GM19463 (cell line): ENCODE results near the gene PTPRN2.
"Not testable (repeated sequence)": the region's sequence is repeated elsewhere in the genome, so short reads cannot be mapped to it uniquely, and the experiment has no call there.

Experiments used
- ATAC-seq: cut with Tn5 transposase; IDR thresholded peaks from one replicate; pipeline ENCODE4 v1.9.1; 2021; ENCODE audit warnings: mild to moderate bottlenecking, moderate library complexity; ENCODE audit not compliant: unreplicated experiment

Gene PTPRN2

DNA sequence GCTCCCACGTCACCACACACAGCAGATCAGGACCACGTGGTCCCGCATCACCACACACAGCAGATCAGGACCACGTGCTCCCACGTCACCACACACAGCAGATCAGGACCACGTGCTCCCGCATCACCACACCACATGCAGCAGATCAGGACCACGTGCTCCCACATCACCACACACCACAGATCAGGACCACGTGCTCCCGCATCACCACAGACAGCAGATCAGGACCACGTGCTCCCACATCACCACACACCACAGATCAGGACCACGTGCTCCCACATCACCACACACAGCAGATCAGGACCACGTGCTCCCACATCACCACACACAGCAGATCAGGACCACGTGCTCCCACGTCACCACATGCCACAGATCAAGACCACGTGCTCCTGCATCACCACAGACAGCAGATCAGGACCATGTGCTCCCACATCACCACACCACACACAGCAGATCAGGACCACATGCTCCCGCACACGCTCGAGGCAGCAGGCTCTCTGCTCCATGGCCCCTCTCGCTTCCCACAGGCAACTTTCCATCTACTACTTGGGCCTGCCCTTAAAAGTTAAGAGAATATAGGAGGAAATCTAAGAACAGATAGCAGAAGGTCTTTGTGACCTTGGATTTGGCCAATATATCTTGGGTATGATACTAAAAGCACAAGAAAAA, 1024.0 kb downstream of the PTPRN2 start:
- not testable (repeated sequence) for ATAC-seq

DNA sequence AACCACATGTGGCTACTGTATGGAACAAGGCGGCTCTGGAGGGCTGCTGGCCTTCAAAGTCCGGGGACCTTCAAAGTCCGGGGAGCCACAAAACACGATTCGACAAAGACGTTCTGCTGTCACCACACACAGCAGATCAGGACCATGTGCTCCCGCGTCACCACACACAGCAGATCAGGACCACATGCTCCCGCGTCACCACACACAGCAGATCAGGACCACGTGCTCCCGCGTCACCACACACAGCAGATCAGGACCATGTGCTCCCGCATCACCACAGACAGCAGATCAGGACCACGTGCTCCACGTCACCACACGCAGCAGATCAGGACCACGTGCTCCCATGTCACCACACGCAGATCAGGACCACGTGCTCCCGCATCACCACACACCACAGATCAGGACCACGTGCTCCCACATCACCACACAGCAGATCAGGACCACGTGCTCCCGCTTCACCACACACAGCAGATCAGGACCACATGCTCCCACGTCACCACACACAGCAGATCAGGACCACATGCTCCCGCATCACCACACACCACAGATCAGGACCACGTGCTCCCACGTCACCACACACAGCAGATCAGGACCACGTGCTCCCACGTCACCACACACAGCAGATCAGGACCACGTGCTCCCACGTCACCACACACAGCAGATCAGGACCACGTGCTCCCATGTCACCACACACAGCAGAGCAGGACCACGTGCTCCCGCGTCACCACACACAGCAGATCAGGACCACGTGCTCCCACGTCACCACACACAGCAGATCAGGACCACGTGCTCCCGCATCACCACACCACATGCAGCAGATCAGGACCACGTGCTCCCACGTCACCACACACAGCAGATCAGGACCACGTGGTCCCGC, 1024.9 kb downstream of the PTPRN2 start:
- ATAC-seq: not testable (repeated sequence)

DNA sequence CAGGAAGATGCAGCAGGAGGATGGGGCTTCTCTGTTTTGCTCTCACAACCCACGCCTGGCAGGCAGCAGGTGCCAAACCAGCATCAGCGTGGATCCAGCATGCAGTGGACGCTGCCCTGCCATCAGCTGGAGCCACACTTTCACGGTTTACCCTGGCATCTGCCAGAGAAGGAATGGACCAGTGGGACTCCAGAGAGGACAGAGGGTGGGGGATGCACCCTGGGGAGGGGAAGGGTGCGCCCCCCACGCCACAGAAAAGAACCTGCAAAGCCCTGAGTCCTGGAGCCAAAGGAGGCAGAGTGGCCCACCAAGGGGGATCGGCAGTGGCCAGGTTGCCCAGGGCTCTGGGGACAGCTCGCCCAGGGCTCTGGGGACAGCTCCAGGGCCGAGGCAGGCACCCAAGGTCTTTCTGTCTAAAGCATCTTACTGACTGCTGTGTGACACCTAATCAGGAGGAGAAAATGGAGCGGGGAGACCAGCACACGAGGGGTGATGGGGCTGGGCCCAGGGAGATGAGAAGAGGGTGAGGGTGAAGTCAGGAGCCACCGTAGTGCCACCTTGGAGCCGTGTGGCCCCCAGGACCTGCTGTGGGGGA, 1025.7 kb downstream of the PTPRN2 start:
- no peak for ATAC-seq

DNA sequence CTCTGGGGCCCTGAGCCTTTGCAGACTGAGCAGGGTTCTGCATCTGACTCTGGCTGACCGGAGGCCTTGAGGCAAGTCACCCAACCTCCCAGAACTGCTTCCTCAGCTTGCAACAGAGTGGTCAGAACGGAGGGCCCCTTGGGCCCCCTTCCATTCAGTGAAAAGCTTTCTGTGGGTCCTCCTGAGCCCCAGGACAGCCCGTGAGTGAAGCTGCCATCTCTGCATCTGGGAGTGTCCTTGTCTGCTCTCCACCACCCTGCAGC, 1026.2 kb downstream of the PTPRN2 start:
- no peak for ATAC-seq

DNA sequence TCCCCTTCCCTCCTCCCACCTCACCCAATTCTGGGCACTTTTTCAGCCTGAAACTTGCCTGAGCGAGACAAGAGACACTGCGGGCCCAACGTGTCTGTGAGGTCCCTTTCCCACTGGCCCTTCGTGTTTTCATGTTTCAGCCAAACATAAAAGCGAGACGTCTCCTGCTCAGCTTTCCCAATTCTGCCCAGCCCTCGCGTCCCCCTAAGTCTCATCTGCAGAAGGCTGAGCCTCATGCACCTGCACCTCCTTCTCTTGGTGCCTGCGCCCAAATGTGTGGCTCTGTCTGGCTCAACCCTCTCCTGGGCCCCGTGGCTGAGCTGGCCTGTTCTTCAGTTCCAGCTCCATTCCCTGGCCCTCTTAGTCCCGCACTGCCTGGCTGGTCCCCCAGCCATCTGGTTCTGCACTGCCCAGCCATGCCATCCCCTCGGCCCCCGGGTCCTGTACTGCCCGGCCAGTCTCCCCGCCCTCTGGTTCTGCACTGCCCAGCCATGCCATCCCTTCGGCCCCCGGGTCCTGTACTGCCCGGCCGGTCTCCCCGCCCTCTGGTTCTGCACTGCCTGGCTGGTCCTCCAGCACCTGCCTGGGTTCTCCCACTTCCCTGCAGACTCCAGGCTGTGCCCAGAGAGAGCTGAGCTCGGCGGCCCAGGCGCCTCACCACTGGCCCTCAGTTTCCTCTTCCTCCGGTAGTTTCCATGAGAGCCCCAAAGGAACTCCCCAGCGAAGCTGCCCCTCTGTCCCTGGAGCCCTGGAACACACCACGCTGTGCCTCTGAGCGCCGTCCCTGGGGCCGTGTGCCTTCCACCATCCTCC, 1026.7 kb downstream of the PTPRN2 start:
- ATAC-seq: no peak

DNA sequence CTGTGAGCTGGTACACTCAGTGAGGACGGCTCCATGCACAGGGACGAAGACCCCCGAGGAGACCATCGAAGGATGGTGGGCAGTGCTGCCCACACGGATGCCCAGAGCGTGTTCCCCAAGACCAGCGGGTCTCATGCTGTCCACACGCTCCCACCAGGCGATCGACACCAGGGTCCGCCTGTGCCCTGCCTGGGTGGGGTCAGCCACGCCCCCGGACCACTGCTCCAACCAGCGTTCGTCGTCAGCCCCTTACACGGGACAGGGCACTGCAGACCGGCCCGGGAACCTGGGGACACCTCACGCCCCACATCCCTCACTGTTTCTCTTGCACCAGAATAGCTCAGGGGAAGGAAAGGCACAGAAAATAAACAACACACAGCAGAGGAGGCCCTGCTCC, 1027.4 kb downstream of the PTPRN2 start:
- no peak for ATAC-seq

DNA sequence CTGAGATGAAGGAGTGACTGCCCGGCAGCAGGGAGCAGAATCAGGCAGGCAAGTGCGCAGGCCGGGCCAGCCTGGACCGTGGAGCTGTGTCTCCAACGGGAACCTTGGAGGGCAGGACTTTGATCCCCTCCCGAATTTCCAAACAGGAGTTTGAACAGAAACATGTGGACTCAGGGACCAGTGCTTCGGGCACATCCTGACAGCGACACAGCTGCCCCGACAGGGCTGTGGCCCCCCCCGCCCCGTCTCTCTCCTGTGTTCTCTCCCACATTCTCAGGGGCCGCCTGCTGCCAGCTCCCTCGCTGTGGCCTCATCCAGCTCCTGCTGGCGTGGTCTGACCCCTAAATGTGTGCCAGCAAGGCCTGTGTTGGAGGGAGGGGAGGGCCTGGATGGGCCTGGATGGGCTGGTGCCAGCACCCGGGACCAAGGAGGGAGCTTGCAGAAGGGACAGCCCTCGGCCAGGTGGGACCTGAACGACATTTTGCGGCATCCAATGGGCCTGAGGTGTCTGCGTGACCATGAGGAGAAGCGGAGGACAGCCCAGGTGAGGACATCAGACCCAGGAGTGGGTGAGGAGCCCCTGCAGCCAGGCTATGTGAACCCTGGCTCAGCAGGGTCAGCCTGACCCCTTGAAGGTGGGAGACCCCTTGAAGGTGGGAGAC, 1027.9 kb downstream of the PTPRN2 start:
- ATAC-seq: no peak

DNA sequence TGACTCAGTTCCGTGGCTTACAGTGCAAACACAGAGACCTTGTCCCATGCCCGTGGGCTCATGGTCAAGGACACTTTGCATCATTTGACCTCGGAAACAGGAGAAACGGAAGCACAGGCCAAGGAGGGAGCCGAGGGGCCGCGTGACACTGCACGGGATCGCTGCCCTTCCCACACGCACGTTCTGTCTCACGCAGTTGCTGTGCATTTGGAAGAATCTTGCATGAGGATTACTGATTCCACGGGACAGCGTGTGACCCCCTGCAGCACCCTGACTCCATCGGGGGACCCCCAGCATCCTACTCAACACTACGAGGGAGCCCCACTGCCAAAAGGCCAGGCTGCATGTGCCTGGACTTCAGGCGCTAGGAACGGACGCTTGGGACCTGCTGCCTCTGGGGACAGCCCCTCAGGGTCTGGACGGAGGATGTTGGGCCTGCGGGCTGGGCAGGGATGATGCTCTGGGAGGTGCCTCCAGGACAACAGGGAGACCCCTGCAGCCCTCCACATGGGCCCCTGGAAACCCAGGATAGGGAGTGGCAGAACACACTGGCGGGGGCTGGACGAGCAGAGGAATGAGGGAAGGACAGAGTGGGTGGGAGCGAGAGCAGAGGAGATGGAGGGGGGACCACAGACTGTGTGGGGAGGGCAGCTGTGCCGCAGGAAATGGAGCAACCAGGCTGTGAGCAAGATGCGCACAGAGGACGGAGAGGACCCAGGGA, 1028.6 kb downstream of the PTPRN2 start:
- no peak for ATAC-seq

DNA sequence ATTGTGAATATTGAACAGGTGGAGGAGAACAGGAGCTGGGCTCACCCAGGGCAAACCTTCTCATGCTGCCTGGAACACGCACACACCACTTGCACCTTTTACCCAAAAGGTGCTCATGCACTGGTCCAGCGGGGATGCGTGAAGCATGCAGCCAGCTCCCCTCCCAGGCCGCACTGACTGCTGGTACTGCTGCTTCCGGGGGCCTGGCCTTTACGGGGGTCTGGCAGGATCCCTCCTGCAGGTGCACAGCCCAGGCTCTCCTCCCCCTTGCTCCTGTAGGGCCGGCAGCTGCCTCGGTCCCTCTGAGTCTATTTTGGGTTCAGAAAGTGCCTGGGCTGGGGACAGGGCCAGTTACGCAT, 1029.1 kb downstream of the PTPRN2 start:
- ATAC-seq: no peak

DNA sequence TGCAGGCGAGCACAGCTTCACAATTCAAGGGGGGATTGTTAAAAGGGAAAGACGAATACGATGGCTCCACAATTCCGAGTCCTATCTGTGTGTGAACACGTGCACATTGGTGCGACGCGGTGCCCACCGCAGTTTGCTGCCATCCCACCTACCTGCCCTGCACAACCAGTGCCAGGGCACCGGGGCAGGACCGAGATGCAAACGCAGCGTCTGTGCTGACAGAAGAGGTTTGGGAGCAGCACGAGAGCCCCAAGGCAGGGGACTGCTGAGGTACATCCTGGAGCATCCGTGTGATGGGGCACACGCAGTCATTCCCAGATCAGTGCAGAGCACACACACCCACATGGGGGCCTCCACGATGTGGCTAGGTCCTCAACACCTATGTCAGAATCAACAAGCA, 1029.6 kb downstream of the PTPRN2 start:
- no peak for ATAC-seq

DNA sequence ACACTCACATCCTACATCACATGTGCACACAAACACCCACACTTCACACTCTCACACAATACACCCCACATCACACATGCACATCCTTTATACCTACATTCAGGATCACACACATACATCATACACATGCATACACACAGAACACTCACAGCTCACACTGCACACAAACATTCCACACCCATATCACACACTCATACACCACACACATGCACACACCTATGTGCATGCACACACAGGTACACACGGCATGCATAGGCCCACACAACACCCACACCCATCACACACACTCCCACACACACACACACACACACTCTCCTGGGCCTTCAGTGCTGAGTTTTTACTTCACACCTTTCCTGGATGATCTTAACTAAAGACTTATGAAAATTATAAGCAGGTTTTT, 1030.4 kb downstream of the PTPRN2 start:
- no peak for ATAC-seq

DNA sequence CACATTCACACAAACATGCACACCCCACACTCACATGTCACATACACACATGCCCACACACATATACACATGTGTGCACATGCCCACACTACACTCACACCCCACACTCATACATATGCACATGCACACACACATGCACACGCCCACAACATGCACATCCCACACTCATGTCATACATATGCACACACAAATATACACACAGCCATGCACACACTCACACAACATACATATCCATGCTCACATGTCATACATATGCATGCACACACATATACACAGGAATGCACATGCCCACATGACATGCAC, 1031.0 kb downstream of the PTPRN2 start:
- ATAC-seq: no peak

DNA sequence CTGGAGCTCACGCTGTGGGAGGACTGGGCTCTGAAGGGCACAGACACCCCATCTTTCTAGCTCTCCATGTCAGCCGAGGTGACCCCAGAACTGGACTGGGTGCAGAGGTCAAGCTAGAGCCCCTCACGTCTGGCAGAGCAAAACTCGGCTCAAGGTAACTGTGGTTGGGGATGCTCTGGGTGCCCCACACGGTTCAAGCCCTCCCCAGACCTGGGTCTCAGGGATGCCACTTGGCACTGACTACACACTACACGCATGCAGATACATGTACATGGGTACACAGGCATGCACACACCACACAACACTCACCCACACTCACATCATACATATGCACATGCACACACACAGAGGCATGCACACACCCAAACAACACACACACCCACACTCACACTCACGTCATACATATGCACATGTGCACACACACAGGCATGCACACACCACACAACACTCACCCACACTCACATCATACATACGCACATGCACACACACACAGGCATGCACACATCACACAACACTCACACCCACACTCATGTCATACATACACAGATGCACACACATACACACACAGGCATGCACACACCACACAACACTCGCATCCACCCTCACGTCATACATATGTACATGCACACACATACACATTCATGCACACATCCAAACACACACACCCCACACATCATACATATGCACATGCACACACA, 1031.5 kb downstream of the PTPRN2 start:
- ATAC-seq: no peak

DNA sequence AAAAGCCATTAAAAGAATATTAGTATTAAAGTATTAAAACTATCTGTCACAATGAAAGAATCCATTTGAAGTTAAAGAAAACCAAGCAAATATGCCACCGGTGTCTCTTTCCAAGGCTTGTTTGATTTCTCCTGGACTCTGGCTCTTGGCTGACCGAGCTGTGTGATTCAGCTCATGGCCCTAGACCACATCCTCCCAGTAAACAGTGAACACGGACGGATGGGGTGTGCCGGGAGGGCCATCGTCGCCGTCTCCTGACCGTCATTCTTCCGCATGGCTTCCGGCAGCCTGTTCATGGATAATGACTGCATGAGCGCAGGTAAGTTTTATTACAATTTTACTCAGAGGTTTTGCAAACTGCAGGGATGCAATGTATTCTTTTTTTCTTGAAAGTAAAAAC, 1032.3 kb downstream of the PTPRN2 start:
- ATAC-seq: no peak

DNA sequence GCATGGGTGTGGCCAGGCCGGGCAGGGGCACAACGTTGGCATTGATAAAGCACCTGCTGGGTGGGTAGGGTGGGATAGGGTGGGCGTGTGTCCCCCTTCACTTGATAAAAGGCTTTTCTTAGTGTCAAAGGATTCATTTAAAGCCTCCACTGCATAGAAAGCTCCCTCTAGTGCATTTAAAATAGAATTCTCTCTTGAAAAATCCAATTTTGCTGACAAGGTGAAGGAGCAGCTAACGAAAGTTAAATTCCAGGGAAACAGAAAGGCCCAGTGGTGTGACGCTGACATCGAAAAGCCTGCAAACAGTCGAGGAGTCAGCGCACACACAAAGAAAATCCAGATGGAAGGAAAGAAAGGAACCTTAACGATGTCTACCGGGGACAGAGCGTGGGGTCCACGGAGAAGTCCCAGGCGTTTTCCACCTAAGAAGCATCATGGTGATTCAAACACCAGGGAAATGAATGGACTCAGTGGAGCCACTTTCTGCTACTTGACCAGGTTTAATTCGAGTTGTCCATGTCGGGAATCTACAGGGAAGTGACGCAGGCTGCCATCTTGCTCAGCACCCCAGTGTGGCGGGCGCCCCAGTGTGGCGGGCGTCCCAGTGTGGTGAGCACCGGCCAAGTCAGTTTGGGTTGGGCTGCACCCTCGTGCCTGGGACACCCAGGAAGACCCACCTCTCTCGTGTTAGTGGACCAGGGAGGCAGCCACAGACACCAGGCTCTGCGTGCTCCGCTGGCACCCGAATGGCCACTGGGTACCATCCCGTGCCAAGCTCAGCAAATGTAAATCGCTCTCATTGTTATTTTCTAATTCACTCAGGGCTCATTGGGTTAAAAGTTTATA, 1033.0 kb downstream of the PTPRN2 start:
- ATAC-seq: no peak

DNA sequence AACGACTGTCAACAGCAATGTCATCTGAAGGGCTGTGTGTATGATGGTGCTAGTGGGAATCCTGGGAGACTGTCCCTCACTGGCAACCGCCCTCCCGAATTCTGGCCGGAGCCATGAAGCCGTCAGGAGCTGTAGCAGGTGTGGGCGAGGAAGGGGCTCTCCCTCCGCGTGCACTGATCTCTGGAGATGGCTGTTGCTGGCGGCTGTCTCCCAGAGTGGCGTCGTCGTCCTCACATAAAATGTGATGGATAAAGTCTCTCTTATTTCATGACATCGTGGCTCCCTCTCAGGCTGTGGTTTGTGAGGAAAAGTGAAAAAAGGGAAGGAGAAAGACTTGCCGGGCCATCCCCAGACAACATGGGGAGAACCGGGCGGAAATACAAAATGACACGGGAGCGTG, 1034.4 kb downstream of the PTPRN2 start:
- ATAC-seq: no peak

DNA sequence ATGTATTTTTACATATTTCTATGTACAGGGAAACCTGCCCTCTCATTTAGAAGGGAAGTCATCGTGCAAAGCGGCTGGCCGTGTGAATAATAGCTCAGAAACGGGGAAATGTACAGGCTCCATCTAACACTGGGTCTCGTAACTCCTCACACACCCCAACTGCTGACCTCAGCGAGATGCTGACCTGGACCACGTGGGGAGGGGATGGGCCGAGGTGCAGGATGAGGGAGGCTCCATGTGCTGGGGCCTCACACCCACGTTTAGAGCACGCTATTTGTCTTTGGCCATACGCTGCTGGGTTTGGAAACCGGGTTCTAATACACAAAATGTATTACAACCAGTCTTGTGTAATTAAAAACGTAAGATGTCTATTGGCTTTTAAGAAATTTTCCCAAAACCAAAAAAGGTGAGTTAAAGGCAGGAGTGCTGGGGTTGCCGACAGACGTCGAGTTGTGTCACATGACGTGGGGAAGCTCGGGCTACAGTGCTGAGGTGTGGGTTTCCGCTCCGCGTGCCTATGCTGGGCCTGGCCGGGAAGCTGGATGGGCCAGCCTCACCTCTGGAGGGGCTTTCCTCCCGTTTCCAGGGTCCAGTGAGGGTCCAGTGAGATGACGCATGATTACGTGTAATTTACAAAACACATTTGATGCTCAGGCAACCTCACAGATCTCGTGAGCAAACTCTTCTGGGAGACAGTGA, 1035.2 kb downstream of the PTPRN2 start:
- no peak for ATAC-seq

DNA sequence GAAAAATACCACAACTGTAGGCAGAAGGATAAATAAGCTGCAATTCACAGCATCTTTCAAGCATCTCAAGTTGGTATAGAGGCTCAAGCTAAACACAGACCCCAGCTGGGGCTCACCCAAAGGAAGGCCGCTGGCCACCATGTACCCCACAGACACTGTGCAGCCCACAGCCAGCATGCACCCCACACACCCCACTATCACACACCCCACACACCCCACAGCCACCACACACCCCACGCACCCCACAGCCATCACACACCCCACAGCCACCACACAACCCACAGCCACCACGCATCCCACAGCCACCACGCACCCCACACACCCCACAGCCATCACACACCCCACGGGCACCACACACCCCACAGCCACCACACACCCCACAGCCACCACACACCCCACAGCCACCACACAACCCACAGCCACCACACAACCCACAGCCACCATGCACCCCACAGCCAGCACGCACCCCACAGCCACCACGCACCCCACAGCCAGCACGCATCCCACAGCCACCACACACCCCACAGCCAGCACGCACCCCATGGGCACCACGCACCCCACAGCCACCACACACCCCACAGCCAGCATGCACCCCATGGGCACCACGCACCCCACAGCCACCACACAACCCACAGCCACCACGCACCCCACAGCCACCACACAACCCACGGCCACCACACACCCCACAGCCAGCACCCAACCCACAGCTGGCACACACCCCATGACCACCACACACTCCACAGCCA, 1036.1 kb downstream of the PTPRN2 start:
- ATAC-seq: no peak
